ENCODE measurements around the gene CABP5. TPM values are rescaled to one million over a fixed set of nuclear protein-coding genes. Genes with fewer than 3 reads are reported as not detected.
"Not testable (repeated sequence)": the region's sequence is repeated elsewhere in the genome, so short reads cannot be mapped to it uniquely, and the experiment has no call there.

CABP5 gene
- not detected in 2 replicates for total RNA-seq (ENCODE audit: low replicate concordance)
- long read RNA-seq = 0 reads

DNA sequence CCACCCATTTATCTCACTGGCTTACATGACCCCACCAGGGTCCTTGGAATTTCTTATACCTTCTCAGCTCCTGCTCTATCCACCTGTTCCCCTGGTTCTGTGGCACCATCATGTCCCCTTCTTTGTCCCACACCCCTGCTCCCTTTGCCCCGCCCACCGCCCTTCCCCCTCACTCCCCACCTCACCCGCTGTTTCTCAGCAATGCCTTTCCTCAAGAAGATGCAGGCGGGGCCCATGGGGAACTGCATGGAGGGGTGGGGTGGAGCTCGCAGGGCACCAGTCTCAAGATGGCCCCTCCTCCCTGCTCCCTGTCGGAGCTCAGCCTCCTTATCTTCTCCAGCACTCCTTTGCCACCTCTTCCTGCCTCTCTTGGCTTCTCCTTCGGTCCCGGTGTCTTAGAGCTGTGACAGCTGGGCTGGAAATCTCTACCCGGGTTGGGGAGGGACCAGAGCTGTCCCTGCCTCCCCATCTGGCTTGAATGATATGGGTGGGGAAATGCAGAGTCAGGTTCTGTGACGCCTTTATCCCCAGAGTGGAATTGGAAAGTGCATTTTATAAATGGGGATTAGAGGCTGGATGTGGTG lies at the start of gene CABP5:
TSS of gene CABP5 (minus strand) at position 405 of the 584 bp plus-strand sequence. CDS start at position 248, 157 bp downstream.
- no peak for DNase-seq (ENCODE audit: extremely low spot score, unreplicated experiment)
- Mint-ChIP-seq H3K27ac (no peak within 1 kb of the TSS), H3K27me3 (peaks cover 17% of the 10 kb centered on the region), H3K9me3 (no peaks in the 10 kb centered on the region), H3K36me3 (no peaks in the 10 kb centered on the region), H3K4me1 (ENCODE audit: unreplicated experiment) (no peaks in the 10 kb centered on the region), H3K4me3 (no peak within 1 kb of the TSS)
- TF ChIP-seq, protein P1, sequence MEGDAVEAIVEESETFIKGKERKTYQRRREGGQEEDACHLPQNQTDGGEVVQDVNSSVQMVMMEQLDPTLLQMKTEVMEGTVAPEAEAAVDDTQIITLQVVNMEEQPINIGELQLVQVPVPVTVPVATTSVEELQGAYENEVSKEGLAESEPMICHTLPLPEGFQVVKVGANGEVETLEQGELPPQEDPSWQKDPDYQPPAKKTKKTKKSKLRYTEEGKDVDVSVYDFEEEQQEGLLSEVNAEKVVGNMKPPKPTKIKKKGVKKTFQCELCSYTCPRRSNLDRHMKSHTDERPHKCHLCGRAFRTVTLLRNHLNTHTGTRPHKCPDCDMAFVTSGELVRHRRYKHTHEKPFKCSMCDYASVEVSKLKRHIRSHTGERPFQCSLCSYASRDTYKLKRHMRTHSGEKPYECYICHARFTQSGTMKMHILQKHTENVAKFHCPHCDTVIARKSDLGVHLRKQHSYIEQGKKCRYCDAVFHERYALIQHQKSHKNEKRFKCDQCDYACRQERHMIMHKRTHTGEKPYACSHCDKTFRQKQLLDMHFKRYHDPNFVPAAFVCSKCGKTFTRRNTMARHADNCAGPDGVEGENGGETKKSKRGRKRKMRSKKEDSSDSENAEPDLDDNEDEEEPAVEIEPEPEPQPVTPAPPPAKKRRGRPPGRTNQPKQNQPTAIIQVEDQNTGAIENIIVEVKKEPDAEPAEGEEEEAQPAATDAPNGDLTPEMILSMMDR (conservative IDR thresholded peaks at IDR 0.05) = no peak

DNA sequence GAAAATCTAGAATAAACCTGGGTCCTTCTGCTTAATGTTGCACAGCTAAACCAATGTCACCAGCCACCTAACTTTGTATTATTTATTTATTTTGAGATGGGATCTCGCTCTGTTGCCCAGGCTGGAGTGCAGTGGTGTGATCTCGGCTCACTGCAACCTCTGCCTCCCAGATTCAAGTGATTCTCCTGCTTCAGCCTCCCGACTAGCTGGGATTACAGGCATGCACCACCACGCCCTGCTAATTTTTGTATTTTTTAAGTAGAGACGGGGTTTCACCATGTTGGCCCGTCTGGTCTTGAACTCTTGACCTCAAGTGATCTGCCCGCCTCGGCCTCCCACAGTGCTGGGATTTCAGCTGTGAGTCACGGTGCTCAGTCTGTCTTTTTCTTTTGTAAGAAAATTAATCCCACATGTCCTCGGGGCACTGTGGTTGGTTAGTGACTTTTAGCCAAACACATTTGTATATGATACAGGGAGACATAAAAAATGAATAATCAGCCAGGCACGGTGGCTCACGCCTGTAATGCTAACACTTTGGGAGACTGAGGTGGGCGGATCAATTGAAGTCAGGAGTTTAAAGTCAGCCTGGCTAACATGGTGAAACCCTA lies 47.3 kb upstream of the CABP5 start:
- H3K27ac Mint-ChIP-seq; H3K4me1 Mint-ChIP-seq (ENCODE audit: unreplicated experiment); H3K4me3 Mint-ChIP-seq; H3K9me3 Mint-ChIP-seq; DNase-seq (ENCODE audit: extremely low spot score, unreplicated experiment); H3K36me3 Mint-ChIP-seq: not testable (repeated sequence)
- H3K27me3 Mint-ChIP-seq = peaks cover 31% of the 10 kb centered on the region

DNA sequence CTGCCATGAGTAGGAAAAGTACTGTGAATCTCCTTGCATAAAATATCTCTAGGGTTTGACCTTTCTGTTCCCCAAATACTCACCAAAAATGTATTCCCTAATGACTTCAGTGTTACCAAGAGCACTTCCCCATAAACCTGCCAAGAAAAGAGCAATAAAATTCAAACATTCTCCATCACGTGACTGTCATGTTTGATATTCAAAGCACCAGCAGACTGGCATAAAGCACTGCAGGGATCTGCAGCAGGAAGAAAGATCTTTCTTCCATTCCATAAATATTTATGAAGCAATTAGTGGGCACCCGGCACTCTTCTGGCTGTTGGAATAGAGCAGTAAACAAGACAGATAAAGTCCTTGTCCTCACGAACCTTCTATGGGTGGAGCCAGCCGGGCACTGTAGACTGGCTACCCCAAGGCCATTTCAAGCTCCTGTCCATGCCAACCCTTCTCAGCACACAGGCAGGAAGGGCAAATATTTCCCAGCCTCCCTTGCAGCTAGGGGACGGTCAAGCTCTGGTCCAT lies 46.5 kb upstream of the CABP5 start:
- H3K27me3 Mint-ChIP-seq = peaks cover 30% of the 10 kb centered on the region
- TF ChIP-seq, protein P1 (conservative IDR thresholded peaks at IDR 0.05) = no peak

DNA sequence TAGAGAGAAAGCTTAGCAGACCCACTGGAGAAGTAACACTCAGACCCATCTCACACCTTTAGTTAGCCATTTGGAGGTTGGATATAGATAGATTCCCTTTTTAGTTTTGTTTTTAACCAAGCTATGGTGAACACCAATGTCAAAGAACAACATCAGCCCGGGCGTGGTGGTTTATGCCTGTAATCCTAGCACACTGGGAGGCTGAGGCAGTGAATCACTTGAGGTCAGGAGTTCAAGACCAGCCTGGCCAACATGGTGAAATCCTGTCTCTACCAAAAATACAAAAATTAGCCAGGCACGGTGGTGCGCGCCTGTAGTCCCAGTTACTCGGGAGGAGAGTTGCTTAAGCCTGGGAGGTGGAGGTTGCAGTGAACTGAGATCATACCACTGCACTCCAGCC lies 45.1 kb upstream of the CABP5 start:
- DNase-seq (ENCODE audit: extremely low spot score, unreplicated experiment); H3K4me3 Mint-ChIP-seq; H3K36me3 Mint-ChIP-seq; H3K27ac Mint-ChIP-seq; H3K4me1 Mint-ChIP-seq (ENCODE audit: unreplicated experiment); H3K9me3 Mint-ChIP-seq: not testable (repeated sequence)
- H3K27me3 Mint-ChIP-seq = peaks cover 18% of the 10 kb centered on the region

More for the DNA sequence above, 46.5 kb upstream of the CABP5 start:
- no peak overlapping the region for H3K27ac Mint-ChIP-seq
- H3K4me3 Mint-ChIP-seq = no peak overlapping the region
- no peak for DNase-seq (ENCODE audit: extremely low spot score, unreplicated experiment)
- H3K4me1 Mint-ChIP-seq (ENCODE audit: unreplicated experiment) = no peaks in the 10 kb centered on the region
- H3K9me3 Mint-ChIP-seq = peaks cover 3% of the 10 kb centered on the region
- H3K36me3 Mint-ChIP-seq = no peaks in the 10 kb centered on the region

DNA sequence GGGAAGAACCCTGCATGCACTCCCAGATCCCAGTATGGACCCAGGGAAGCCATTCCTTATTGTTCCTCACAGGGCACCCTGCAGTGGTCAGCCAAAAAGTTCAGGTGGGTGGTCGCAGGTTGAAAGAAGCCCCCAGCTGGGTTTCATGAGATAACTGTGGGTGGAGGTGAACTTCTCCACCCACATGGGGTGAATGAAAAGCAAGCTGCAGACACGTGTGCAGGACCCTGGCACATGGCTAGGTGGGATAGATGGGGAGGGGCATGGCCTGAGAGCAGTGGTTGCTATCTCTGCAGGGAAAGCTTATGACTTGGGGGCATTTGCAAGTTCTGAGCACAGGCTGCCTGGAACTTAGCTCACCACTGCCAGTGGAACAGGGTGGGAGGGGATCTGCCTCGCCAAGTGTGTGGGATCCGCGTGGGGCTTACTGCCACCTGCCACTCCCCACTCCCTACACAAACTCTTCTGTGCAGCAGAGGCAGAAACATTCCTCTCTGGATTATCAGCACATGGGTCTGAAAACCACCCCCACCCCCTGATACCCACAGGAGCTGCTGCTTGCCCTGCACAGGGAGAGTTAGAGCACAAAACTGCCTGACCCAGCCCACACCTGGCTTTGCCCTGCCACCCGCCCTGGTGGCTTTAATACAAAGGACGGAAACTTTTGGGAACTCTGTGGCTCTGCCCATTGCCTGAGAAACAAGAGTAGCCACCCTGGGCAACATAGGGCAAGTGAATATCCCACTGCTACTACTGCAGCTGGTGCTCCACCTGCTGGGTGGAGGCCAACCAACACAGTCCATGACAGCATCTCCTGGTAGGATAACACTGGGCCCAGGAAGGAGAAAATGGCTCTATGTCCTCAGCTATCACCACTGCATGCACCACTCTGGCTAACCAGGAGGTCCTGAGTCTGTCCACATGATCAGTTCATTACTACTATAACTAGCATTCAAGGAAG lies 42.3 kb upstream of the CABP5 start:
- TF ChIP-seq, protein P1 (conservative IDR thresholded peaks at IDR 0.05) = peak; percentile 31
- no peaks in the 10 kb centered on the region for H3K4me1 Mint-ChIP-seq (ENCODE audit: unreplicated experiment)
- peaks cover 3% of the 10 kb centered on the region for H3K9me3 Mint-ChIP-seq
- no peak overlapping the region for H3K27ac Mint-ChIP-seq
- no peaks in the 10 kb centered on the region for H3K36me3 Mint-ChIP-seq
- peaks cover 12% of the 10 kb centered on the region for H3K27me3 Mint-ChIP-seq
- H3K4me3 Mint-ChIP-seq = no peak overlapping the region
- DNase-seq (ENCODE audit: extremely low spot score, unreplicated experiment) = no peak

DNA sequence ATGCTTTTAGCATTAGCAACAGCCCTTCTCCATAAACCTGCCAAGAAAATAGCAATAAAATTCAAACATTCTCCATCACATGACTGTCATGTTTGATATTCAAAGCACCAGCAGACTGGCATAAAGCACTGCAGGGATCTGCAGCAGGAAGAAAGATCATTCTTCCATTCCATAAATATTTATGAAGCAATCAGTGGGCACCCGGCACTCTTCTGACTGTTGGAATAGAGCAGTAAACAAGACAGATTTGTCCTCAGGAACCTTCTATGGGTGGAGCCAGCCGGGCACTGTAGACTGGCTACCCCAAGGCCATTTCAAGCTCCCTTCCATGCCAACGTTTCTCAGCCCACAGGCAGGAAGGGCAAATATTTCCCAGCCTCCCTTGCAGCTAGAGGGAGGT lies 41.2 kb upstream of the CABP5 start:
- no peak for DNase-seq (ENCODE audit: extremely low spot score, unreplicated experiment)
- Mint-ChIP-seq H3K36me3 (no peaks in the 10 kb centered on the region), H3K27me3 (peaks cover 11% of the 10 kb centered on the region), H3K4me3 (no peak overlapping the region), H3K27ac (no peak overlapping the region), H3K9me3 (peaks cover 2% of the 10 kb centered on the region), H3K4me1 (ENCODE audit: unreplicated experiment) (no peaks in the 10 kb centered on the region)
- TF ChIP-seq, protein P1 (conservative IDR thresholded peaks at IDR 0.05) = no peak
